Glomerular visceral epithelial cell (primary cell): Measurements from ENCODE around the gene MEI4.
A peak's percentile ranks its signal among the peaks of the same experiment; 100 is the strongest.
"Not testable (repeated sequence)": the region's sequence is repeated elsewhere in the genome, so short reads cannot be mapped to it uniquely, and the experiment has no call there.

Source experiments
- DNase-seq: peaks from one replicate; pipeline ENCODE4 v3.0.0-alpha.2; 2016; ENCODE audit errors: extremely low spot score

The MEI4 gene

GRCh38 chr6:77683515-77683914, 30.7 kb downstream of the MEI4 start:
- DNase-seq, result no peak

GRCh38 chr6:77686931-77687330, 34.1 kb downstream of the MEI4 start:
- DNase-seq, result no peak

GRCh38 chr6:77688649-77689048, 35.8 kb downstream of the MEI4 start:
- no peak for DNase-seq

- not testable (repeated sequence) for DNase-seq
These were observed 47.3 kb downstream of the MEI4 start for GRCh38 chr6:77700095-77700494.

- DNase-seq, result no peak
These were observed 54.8 kb downstream of the MEI4 start for GRCh38 chr6:77707603-77708002.

- no peak for DNase-seq
These were observed 62.7 kb downstream of the MEI4 start for GRCh38 chr6:77715588-77715987.

GRCh38 chr6:77716311-77716710, 63.5 kb downstream of the MEI4 start:
- DNase-seq, result no peak

GRCh38 chr6:77736010-77736409, 83.2 kb downstream of the MEI4 start:
- not testable (repeated sequence) for DNase-seq

- DNase-seq, result peak; percentile 21
These were observed 87.5 kb downstream of the MEI4 start for GRCh38 chr6:77740380-77740779.

- DNase-seq, result not testable (repeated sequence)
These were observed 99.3 kb downstream of the MEI4 start for GRCh38 chr6:77752156-77752555.

- DNase-seq, result no peak
These were observed 109.5 kb downstream of the MEI4 start for GRCh38 chr6:77762386-77762785.

- DNase-seq, result no peak
These were observed 110.3 kb downstream of the MEI4 start for GRCh38 chr6:77763124-77763523.

GRCh38 chr6:77764364-77764763, 111.5 kb downstream of the MEI4 start:
- DNase-seq, result no peak

GRCh38 chr6:77773157-77773822, 120.5 kb downstream of the MEI4 start:
- no peak for DNase-seq

GRCh38 chr6:77774457-77774856, 121.6 kb downstream of the MEI4 start:
- no peak for DNase-seq

- DNase-seq, result no peak
These were observed 123.6 kb downstream of the MEI4 start for GRCh38 chr6:77776441-77776840.

- DNase-seq, result no peak
These were observed 125.7 kb downstream of the MEI4 start for GRCh38 chr6:77778527-77778926.

- no peak for DNase-seq
These were observed 134.2 kb downstream of the MEI4 start for GRCh38 chr6:77786935-77787629.

GRCh38 chr6:77796824-77797809, 144.3 kb downstream of the MEI4 start:
- DNase-seq, result no peak

GRCh38 chr6:77812304-77812703, 159.5 kb downstream of the MEI4 start:
- DNase-seq, result no peak

GRCh38 chr6:77813090-77813489, 160.3 kb downstream of the MEI4 start:
- DNase-seq, result no peak

- no peak for DNase-seq
These were observed 161.3 kb downstream of the MEI4 start for GRCh38 chr6:77814119-77814518.
